HUES48 (cell line): ENCODE results near the gene HCST.
"Not testable (repeated sequence)": the region's sequence is repeated elsewhere in the genome, so short reads cannot be mapped to it uniquely, and the experiment has no call there.

Experiments used
- H3K27ac ChIP-seq: one replicate; pipeline ENCODE4 v1.7.0; 2013; ENCODE audit warnings: low read depth, low read length, inconsistent platforms
- H3K27me3 ChIP-seq: 2 replicates; pipeline ENCODE4 v1.6.1; 2013; ENCODE audit warnings: mild to moderate bottlenecking, low read length; ENCODE audit not compliant: control insufficient read depth, insufficient read depth
- H3K36me3 ChIP-seq: 2 replicates; pipeline ENCODE4 v1.6.1; 2013; ENCODE audit warnings: low read length; ENCODE audit not compliant: control insufficient read depth, insufficient read depth
- H3K4me1 ChIP-seq: 2 replicates; pipeline ENCODE4 v1.6.1; 2013; ENCODE audit warnings: mild to moderate bottlenecking, low read length; ENCODE audit not compliant: control insufficient read depth, insufficient read depth
- H3K4me3 ChIP-seq: 2 replicates; pipeline ENCODE4 v1.5.1; 2013; ENCODE audit warnings: mild to moderate bottlenecking, low read depth, low read length
- H3K9ac ChIP-seq: 2 replicates; pipeline ENCODE4 v1.6.1; 2013; ENCODE audit warnings: mild to moderate bottlenecking, low read depth, low read length, moderate library complexity
- H3K9me3 ChIP-seq: 2 replicates; pipeline ENCODE4 v1.6.1; 2013; ENCODE audit warnings: low read length; ENCODE audit not compliant: control insufficient read depth, insufficient read depth

HCST gene

DNA sequence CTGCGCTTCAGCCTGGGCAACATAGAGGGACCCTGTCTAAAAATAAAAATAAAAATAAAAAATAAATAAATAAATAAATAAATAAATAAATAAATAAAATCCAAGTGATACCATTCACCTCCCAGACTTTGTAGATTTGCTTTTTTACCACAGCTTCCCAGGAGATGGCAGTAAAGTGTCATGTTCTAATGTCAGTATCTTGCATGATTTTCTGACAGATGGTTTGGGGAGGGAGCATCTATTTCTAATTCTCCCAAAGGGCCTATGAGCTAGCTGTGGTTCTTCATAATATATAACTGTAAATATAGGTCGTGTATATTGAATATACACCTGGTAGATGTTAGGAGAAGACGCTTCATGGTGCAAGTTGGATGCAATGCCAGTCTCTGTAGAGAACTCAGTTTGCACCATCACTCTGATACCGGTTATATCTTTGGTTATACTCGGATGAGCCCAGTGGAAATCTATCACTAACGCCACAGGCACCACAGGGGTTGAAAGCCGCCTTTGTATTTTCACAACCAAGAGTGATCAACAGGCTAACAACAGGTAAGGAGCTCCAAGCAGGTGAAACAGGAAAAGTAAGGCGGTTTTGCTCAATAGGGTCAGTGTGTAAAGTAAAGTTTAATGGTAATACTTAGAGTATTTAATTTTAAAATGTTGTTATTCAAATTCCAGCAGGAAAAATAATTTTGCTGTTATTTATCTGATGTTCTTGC, 20.1 kb upstream of the HCST start:
- Histone ChIP-seq H3K27me3 (no peaks in the 10 kb centered on the region), H3K4me1 (peaks cover 7% of the 10 kb centered on the region; the same call in 1 of the 2 replicates), H3K9me3 (no peaks in the 10 kb centered on the region), H3K9ac (no peak overlapping the region), H3K36me3 (peaks cover 5% of the 10 kb centered on the region; the same call in 1 of the 2 replicates), H3K27ac (no peak overlapping the region), H3K4me3 (no peak overlapping the region)

DNA sequence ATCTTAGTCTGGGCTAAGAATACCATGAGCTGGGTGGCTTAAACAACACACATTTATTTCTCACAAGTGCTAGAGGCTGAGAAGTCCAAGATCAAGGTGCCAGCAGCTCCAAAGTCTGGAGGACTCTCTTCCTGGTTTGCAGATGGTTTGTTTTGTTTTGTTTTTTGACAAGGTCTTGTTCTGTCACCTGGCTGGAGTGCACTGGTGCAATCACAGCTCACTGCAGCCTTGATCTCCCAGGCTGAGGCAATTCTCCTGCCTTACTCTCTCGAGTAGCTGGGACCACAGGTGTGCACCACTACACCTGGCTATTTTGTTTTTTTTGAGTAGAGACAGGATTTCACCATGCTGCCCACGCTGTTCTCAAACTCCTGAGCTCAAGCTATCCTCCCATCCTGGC, 18.4 kb upstream of the HCST start:
- peaks cover 7% of the 10 kb centered on the region; the same call in 1 of the 2 replicates for H3K4me1 ChIP-seq
- no peak overlapping the region for H3K9ac ChIP-seq
- H3K9me3 ChIP-seq: no peaks in the 10 kb centered on the region
- H3K27ac ChIP-seq: no peak overlapping the region
- H3K4me3 ChIP-seq: no peak overlapping the region
- H3K36me3 ChIP-seq: peaks cover 18% of the 10 kb centered on the region
- no peaks in the 10 kb centered on the region for H3K27me3 ChIP-seq

DNA sequence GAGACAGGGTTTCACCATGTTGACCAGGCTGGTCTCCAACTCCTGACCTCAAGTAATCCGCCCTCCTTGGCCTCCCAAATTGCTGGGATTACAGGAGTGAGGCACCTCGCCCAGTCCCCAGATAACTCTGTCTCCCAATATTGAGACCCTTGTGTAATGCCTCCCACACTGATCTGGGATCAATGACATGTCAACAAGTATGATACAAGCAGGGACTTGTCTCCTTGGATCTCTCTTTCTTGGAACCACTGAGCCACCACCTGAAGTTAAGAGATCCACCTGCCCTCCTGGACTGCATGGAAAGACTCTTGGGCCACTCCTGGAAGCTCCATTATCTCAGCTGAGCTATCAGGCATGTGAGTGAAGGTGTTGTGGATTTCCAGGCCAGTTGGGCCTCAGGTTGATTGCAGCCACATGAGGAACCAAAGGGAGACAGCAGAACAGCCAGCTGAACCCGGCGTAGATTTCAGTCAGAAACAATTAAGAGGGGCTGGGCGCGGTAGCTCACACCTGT, 17.0 kb upstream of the HCST start:
- Histone ChIP-seq H3K27ac (no peak overlapping the region), H3K27me3 (no peaks in the 10 kb centered on the region), H3K9ac (no peak overlapping the region)

DNA sequence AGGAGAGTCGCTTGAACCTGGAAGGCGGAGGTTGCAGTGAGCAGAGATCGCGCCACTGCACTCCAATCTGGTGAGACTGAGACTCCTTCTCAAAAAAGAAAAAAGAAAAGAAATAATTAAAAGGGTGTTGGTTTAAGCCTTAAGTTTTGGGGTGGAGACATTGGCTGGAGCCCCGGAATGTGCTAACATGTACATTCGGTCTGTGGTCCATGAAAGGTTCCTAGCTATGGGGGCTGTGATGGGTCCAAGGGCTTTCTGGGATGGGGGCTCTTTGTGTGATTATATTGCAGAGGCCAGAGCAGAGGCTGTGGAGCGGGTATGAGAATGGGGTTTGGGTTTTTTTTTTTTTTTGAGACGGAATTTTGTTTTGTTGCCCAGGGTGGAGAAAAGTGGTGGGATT, 16.4 kb upstream of the HCST start:
- no peak overlapping the region for H3K9ac ChIP-seq
- H3K4me1 ChIP-seq: no peaks in the 10 kb centered on the region
- peaks cover 39% of the 10 kb centered on the region for H3K36me3 ChIP-seq
- no peak overlapping the region for H3K4me3 ChIP-seq
- no peaks in the 10 kb centered on the region for H3K9me3 ChIP-seq
- H3K27ac ChIP-seq: no peak overlapping the region
- H3K27me3 ChIP-seq: no peaks in the 10 kb centered on the region

More for the DNA sequence above, 17.0 kb upstream of the HCST start:
- no peak overlapping the region for H3K4me3 ChIP-seq
- H3K9me3 ChIP-seq: no peaks in the 10 kb centered on the region
- H3K36me3 ChIP-seq: peaks cover 32% of the 10 kb centered on the region
- no peaks in the 10 kb centered on the region for H3K4me1 ChIP-seq

- Histone ChIP-seq H3K36me3 (peaks cover 42% of the 10 kb centered on the region), H3K27ac (no peak overlapping the region), H3K27me3 (no peaks in the 10 kb centered on the region), H3K9ac (no peak overlapping the region), H3K4me3 (no peak overlapping the region), H3K4me1 (no peaks in the 10 kb centered on the region), H3K9me3 (no peaks in the 10 kb centered on the region)
Measured at GRCh38 chr19:35887197-35887596, 15.1 kb upstream of the HCST start.

DNA sequence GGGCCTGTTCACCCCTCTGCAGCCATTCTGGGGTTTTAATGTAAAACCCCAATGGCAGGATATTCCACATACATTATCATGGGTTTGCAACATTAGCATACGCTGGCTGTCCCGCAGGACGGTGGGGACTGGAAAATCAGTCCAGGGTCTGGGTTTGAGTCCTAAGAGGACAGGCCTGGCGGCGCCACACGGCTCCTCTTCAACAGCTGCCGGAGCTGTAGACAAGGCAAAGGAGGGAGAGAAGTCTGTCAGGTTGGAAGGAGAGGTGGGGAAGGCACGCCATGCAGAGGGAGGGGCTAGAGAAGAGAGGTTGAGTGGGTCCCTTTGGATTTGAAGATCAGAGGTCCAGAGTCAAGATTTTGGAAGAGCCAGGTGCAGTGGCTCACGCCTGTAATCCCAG, 13.9 kb upstream of the HCST start:
- Histone ChIP-seq H3K9me3 (no peaks in the 10 kb centered on the region), H3K27me3 (no peaks in the 10 kb centered on the region), H3K4me3 (no peak overlapping the region), H3K36me3 (peaks cover 52% of the 10 kb centered on the region), H3K9ac (no peak overlapping the region), H3K4me1 (no peaks in the 10 kb centered on the region), H3K27ac (no peak overlapping the region)

- H3K36me3 ChIP-seq: peaks cover 58% of the 10 kb centered on the region
- H3K4me3 ChIP-seq: no peak overlapping the region
- H3K9me3 ChIP-seq: no peaks in the 10 kb centered on the region
- H3K4me1 ChIP-seq: no peaks in the 10 kb centered on the region
- no peak overlapping the region for H3K9ac ChIP-seq
- H3K27ac ChIP-seq: no peak overlapping the region
- H3K27me3 ChIP-seq: no peaks in the 10 kb centered on the region
Measured at GRCh38 chr19:35889370-35890112, 12.8 kb upstream of the HCST start.

GRCh38 chr19:35890113-35890650, 12.1 kb upstream of the HCST start:
- H3K4me3 ChIP-seq: no peak overlapping the region
- no peak overlapping the region for H3K9ac ChIP-seq
- peaks cover 62% of the 10 kb centered on the region for H3K36me3 ChIP-seq

DNA sequence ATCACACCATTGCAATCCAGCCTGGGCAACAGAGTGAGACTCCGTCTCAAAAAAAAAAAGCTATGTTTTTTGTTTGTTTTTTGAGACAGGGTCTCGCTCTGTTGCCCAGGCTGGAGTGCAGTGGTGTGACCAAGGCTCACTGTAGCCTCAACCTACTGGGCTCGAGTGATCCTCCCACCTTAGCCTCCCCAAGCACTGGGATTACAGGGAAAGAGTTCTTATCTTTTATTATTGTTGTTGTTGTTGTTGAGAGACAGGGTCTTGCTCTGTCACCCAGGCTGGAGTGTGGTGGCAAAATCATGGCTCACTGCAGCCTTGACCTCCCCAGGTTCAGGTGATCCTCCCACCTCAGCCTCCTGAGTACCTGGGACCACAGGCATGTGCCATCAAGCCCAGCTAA, 10.5 kb upstream of the HCST start:
- H3K4me1 ChIP-seq: not testable (repeated sequence)
- H3K36me3 ChIP-seq: peaks cover 74% of the 10 kb centered on the region

More at GRCh38 chr19:35890113-35890650, 12.1 kb upstream of the HCST start:
- Histone ChIP-seq H3K27me3 (no peaks in the 10 kb centered on the region), H3K27ac (no peak overlapping the region), H3K9me3 (no peaks in the 10 kb centered on the region), H3K4me1 (no peaks in the 10 kb centered on the region)

DNA sequence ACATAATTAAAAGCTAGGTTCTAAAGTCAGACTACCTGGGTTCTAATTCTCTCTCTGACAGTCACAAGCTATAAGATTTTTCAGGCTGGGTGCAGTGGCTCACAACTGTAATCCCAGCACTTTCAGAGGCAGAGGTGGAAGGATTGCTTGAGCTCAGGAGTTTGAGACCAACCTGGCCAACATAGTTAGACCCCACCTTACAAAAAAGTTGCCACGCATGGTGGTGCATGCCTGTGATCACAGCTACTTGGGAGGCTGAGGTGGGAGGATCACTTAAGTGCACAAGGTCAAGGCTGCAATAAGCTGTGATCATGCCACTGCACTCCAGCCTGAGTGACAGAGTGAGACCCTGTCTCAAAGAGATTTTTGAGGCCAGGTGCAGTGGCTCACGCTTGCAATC, 8.0 kb upstream of the HCST start:
- Histone ChIP-seq H3K4me3 (no peak overlapping the region), H3K9ac (no peak overlapping the region), H3K27me3 (no peaks in the 10 kb centered on the region), H3K9me3 (no peaks in the 10 kb centered on the region), H3K36me3 (peaks cover 67% of the 10 kb centered on the region), H3K4me1 (no peaks in the 10 kb centered on the region), H3K27ac (no peak overlapping the region)

More for the DNA sequence above, 10.5 kb upstream of the HCST start:
- not testable (repeated sequence) for H3K9ac ChIP-seq, H3K27ac ChIP-seq, H3K9me3 ChIP-seq, H3K27me3 ChIP-seq, H3K4me3 ChIP-seq
